GM12892 (cell line): Measurements from ENCODE around the gene ACD.

ENCODE experiments used
- DNase-seq: peaks from one replicate; pipeline ENCODE4 v3.0.0; 2011; ENCODE audit not compliant: insufficient read length
- FAIRE-seq: peaks from 2 replicates; lab custom pipeline; 2011; peaks lifted over from hg19 to GRCh38; lab: Jason Lieb, UNC
- POLR2A ChIP-seq: IDR thresholded peaks from 2 replicates; pipeline ENCODE4 v1.6.1; 2011; ENCODE audit warnings: low read depth, low read length, control low read depth
- POLR2AphosphoS5 ChIP-seq: IDR thresholded peaks from 2 replicates; pipeline ENCODE4 v1.6.1; 2011; ENCODE audit warnings: low read depth, low read length, control low read depth
- TAF1 ChIP-seq: IDR thresholded peaks from 2 replicates; pipeline ENCODE4 v1.6.1; 2011; ENCODE audit warnings: low read depth, mild to moderate bottlenecking, control low read depth, low read length, borderline replicate concordance

The ACD gene

DNA sequence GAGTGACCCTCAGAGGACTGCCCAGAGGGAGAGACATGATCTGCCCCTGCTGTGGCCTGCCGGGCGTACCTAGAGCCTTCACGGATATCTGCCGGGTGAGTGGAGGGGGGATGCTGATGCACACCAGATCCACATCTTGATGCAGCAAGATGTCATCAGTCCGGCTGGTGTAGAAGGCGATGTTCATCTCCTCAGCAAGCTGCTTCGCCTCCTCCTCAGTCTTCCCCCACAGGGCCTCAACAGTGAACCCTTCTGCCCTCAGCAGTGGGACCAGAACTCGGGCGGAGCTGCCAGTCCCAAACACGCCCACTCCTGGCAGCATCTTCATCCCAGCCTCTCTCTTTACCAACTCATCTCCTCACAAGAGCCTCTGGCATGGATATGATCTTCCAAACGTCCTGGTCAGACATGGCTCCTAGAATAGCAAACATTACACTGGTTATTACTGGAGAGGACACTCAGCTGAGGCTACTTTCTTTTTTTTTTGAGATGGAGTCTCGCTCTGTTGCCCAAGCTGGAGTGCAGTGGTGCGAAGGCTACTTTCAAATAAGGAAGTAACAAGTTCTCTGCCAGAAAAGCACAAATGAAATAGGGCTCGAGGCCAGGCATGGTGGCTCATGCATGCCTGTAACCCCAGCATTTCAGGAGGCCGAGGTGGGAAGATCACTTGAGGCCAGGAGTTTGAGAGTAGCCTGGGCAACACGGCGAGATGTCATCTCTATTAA is 25.5 kb upstream of the ACD start:
- DNase-seq (no peak), FAIRE-seq (no peak)
- TF ChIP-seq POLR2A, result no peak
- TF ChIP-seq TAF1, result no peak
- TF ChIP-seq POLR2AphosphoS5, result no peak

DNA sequence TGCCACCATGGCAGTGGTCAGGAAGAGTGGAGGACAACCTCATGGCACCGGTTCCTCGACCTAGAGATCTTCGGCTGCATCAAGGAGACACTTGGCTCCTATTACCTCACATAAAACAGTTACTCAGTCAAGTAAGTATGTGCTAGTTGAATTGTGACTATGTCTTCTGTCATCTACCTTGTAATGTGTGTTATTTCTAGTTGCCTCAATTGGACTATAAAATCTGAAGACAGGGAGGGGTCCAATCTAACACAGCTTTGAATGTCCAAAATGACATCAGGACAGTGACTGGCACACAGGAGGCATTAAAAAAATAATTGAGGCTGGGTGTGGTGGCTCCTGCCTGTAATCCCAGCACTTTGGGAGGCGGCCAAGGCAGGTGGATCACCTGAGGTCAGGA is 23.7 kb upstream of the ACD start:
- DNase-seq (no peak), FAIRE-seq (no peak)
- no peak for TF ChIP-seq POLR2A
- TF ChIP-seq POLR2AphosphoS5, result no peak
- no peak for TF ChIP-seq TAF1

DNA sequence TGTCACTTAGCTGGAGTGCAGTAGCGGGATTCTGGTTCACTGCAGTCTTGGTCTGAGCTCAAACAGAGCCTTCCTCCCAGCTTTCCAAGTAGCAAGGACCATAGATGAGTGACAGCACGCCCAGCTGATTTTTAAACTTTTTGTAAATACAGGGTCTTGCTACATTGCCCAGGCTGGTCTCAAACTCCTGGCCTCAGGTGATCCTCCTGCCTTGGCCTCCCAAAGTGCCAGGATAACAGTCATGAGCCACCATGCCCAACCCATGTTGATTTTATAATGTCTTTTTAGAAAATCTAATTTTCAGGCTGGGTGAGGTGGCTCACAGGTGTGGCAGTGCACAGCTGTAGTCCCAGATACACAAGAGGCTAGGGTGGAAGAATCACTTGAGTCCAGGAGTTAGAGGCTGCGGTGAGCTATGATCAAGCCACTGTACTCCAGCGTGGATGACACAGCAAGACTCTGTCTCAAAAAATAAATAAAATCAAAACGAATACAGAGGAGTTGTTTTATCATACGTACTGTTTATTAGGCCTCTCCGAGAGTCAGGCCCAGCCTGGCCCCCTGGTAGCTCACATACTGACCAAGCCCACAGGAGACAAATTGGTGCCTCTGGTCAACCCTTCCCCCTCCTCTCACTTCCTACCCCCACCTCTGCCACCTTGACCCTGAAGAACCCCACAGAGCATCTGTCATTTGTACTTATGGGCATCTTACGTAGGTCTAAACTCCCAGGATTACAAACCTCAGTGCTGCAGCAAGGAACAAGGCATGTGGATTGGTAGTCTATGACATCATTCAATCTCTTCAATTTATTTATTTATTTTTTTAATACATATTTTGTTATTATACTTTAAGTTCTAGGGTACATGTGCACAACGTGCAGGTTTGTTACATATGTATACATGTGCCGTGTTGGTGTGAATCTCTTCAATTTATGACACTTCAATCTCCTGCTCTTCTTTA is 20.2 kb upstream of the ACD start:
- DNase-seq (no peak), FAIRE-seq (no peak)
- no peak for TF ChIP-seq POLR2A
- no peak for TF ChIP-seq POLR2AphosphoS5
- TF ChIP-seq TAF1, result no peak

DNA sequence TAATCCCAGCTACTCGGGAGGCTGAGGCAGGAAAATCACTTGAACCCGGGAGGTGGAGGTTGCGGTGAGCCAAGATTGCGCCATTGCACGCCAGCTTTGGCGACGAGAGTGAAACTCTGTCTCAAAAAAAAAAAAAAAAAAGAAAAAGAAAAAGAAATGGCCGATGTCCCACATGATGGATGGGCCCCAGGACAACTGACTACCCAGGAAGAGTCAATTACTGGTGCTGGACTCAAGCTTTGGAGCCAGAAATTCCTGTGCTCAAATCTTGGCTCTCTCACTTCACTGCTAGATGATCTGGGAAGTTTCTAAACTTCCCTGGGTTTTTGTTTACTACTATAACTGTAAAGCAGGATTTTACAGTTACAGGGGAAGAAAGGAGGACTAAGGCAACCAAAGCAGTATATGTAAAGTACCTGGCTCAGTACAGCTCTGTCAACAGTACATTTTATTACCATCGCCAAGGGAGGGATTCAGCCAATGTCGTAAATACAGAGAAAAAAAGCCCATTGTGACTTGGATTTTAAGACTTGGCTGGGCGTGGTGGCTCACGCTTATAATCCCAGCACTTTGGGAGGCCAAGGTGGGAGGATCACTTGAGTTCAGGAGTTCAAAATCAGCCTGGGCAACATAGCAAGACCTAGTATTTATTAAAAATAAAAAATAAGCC is 18.4 kb upstream of the ACD start:
- FAIRE-seq, result no peak
- TF ChIP-seq POLR2A (no peak), TAF1 (no peak), POLR2AphosphoS5 (no peak)
- DNase-seq, result no peak

DNA sequence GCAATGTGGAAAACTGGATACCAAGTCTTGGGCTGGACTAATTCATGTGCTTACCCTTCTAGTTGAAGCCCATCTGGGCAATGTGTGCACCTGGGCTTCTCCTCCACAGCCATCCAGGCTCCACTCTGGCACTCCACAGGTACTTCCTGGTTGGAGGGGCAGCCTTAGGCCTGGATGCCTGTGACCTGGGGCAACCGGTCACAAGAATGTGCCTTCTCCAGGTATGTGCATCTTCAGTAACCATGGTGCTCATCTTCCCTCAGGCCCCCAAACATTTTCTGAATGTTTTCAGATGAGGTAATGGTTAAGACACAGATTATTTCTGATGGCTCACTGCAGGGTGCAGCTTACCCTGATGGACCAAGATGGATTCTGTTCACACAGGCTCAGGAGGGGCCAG is 17.7 kb upstream of the ACD start:
- DNase-seq (no peak), FAIRE-seq (no peak)
- TF ChIP-seq TAF1 (no peak), POLR2AphosphoS5 (no peak), POLR2A (no peak)

DNA sequence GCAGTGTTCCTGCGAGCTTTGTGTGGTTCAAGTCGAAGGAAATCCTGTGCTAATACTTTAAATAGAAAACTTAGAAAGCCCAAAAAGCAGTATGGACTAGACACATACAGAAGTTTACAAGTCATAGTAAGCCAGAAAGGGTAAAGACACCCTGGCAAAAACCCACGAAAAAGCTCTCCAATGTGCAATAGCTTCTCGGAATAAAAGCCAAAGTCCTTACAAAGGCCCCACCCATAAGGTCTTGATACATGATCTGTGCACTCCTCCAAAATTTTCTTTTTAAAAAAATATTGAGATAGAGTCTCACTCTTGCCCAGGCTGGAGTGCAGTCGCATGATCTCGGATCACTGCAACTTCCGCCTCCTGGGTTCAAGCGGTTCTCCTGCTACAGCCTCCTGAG is 16.9 kb upstream of the ACD start:
- FAIRE-seq (no peak), DNase-seq (no peak)
- TF ChIP-seq POLR2A, result no peak
- TF ChIP-seq POLR2AphosphoS5, result no peak
- no peak for TF ChIP-seq TAF1

DNA sequence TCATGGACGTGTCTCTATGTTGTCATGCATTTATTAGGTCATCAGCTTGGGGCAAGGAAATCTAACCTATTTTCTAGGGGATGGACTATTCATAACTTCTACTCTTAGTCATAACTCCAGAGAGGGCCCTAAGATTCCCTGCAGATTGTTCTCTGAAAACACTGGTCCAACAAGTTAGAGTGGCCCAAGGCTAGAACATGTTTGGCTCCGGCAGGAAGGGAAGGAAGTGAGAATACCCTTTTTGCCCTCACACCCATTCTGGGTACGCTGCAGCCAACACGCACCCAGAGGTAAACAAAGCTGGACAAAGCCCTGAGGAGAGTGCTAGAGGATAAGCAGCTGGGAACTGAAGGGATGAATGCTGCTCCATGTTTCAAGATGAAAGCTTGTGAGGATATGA is 16.5 kb upstream of the ACD start:
- FAIRE-seq (no peak), DNase-seq (no peak)
- TF ChIP-seq TAF1, result no peak
- no peak for TF ChIP-seq POLR2AphosphoS5
- TF ChIP-seq POLR2A, result no peak

DNA sequence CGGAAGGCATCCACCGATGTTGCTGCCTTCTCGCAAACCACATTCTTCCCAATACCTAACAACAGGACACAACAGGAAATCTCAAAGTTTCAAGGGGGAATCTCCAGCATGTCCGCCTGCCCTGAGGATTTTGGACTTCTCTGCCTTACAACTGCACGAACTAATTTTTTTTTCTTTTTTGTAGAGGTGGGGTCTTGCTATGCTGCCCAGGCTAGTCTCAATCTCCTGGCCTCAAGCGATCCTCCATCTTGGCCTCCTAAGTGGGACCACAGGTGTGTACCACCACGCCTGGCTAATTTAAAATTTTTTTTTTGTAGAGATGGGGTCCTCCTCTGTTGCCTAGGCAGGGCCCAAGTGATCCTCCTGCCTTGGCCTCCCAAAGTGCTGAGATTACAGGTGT is 15.9 kb upstream of the ACD start:
- FAIRE-seq (no peak), DNase-seq (no peak)
- TF ChIP-seq TAF1, result no peak
- no peak for TF ChIP-seq POLR2A
- no peak for TF ChIP-seq POLR2AphosphoS5

DNA sequence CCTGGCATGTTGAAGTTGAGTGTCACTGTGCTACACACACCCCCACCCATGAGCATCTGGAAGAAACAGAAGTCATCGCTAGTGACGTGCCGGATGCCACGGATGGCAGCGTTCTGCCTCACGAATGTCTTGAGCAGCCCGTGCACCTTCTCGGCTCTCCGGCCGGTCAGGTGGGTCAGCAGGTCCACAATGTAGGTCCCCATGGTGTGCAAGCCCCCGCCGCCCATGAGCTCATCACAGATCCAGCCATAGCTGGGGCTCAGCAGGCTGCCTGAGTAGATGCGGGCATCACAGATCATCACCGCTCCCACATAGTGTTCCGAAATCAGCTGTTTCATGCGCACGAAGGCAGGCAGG is 15.5 kb upstream of the ACD start:
- no peak for TF ChIP-seq TAF1
- TF ChIP-seq POLR2AphosphoS5, result no peak
- TF ChIP-seq POLR2A, result no peak

DNA sequence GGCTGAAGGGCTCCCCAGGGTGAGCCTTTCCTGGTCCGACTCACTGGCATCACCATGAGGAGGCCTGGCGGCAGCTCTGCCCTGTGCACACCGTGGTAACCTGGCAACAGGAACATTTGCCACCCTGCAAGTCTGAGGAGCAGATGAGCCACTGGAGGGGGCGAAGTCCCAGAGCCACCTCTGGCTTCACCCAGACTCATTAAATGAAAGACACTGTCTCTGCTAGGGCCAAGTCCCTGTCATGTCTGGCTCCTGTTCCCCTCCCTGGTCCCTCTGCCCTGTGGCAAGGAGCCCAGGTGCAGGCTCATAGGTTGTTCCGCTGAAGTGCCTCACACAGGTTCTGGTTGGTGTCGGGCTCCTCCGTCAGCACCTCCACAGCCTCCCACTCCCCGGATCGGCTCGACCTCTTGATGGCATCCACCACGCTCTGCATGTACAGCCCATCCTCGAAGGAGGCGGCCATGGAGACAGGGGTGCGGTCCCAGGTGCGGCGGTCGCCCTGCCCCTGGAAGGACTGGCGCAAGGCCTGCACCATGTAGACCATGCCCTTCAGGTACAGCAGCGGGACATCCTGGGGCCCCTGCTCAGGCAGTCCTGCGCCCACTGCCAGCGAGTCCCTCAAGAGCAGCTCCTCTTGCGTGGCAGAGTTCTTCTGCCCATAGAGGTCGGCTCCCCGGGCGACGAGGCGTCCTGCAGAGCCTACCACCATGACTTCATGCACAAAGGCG is 15.0 kb upstream of the ACD start:
- no peak for DNase-seq
- TF ChIP-seq POLR2AphosphoS5 (no peak), TAF1 (no peak), POLR2A (no peak)
- no peak for FAIRE-seq

More for the DNA sequence above, 15.5 kb upstream of the ACD start:
- no peak for FAIRE-seq
- DNase-seq, result no peak

DNA sequence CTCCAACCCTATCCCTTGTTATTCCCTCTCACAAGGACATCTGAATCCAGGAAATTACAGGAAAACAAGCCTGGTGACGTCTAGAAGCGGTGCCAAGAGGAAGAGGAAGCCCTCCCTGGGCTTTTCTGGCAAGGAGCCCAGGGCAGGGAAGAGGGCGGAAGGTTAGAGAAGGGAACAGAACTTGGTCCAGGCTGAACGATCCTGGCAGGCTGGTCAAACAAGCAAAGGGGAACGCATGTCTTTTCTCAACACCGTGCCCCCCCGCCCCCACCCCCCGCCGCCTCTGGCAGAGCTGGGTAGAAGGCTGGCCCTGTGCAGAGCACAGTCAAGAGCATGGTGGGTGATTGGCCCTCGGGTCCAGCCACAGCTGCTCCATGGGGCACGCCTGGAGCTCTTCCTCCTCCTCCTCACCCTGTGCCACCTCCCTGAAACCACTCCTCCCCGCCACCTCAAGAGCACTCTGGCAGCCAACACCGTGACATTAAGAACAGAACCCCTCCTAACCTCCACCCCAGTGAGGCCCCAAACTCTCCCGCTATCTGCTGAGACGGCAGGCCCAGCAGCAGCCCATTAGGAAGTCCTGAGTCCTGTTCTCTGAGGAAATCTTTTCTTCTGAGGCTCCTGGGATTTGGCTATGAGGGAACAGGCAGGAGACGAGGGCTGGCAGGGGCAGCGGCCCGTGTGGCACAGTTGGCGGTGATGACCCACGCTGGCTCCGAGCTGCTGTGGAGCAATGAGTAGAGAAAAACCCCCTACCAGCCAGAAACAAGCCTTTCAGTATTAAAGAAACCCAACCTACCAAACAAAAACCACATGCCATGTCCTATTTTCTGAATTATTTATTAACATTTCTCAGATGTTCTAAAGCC is 13.9 kb upstream of the ACD start:
- TF ChIP-seq POLR2AphosphoS5, result no peak
- no peak for TF ChIP-seq POLR2A
- no peak for TF ChIP-seq TAF1
- FAIRE-seq, result no peak
- no peak for DNase-seq
